Activated CD4-positive, alpha-beta T cell treated with anti-CD3 and anti-CD28 coated beads for 36 hours (primary cell): ENCODE data around the gene PRM3. TPM values are rescaled to one million over a fixed set of nuclear protein-coding genes. Genes with fewer than 3 reads are reported as not detected.

Experiments used
- ATAC-seq: fragments of 200-7000 bp; cut with Tn5 transposase; one replicate; pipeline ENCODE4 v1.10.0; 2021; ENCODE audit warnings: mild to moderate bottlenecking, moderate library complexity
- CTCF ChIA-PET: fragments of 350-600 bp; sonication (Branson Sonifier 250); formaldehyde crosslinking; loops from one replicate; lab custom pipeline; 2021; ENCODE audit warnings: antibody characterized with exemption; lab: Charles Lee
- POLR2A ChIA-PET: fragments of 350-600 bp; sonication (Branson Sonifier 250); formaldehyde crosslinking; loops from one replicate; lab custom pipeline; 2021; ENCODE audit warnings: antibody characterized with exemption, inconsistent platforms; lab: Charles Lee
- DNase-seq: peaks from one replicate; pipeline ENCODE4 v3.0.0-alpha.2; 2020
- H3K27ac Mint-ChIP-seq: one replicate; pipeline ENCODE4 v1.8.0; 2021; ENCODE audit warnings: mixed read lengths
- H3K27me3 Mint-ChIP-seq: one replicate; pipeline ENCODE4 v1.8.0; 2021; ENCODE audit warnings: mixed read lengths
- H3K36me3 Mint-ChIP-seq: one replicate; pipeline ENCODE4 v1.8.0; 2021; ENCODE audit warnings: low read depth, mixed read lengths
- H3K4me1 Mint-ChIP-seq: one replicate; pipeline ENCODE4 v1.8.0; 2021; ENCODE audit warnings: mixed read lengths
- H3K4me3 Mint-ChIP-seq: one replicate; pipeline ENCODE4 v1.8.0; 2021; ENCODE audit warnings: mild to moderate bottlenecking, moderate library complexity, mixed read lengths
- H3K9me3 Mint-ChIP-seq: one replicate; pipeline ENCODE4 v1.8.0; 2021; ENCODE audit warnings: low read depth, mixed read lengths
- intact Hi-C, 2 experiments: fragments of 100-400 bp; cut with DNase I in 1 of 2; cut with micrococcal nuclease in 1 of 2; formaldehyde crosslinking; loops; one replicate each; pipeline versions ENCODE4 v1.14.2 to v1.15.1; 2022 to 2024; cut with DNase I, micrococcal nuclease
- total RNA-seq, 2 experiments: library from RNA; stranded (reverse); gene quantifications; one replicate each; pipeline ENCODE4 v1.2.3, GENCODE V29; 2021

Gene PRM3
- total RNA-seq, 2 experiments from 2014 or later: not detected

DNA sequence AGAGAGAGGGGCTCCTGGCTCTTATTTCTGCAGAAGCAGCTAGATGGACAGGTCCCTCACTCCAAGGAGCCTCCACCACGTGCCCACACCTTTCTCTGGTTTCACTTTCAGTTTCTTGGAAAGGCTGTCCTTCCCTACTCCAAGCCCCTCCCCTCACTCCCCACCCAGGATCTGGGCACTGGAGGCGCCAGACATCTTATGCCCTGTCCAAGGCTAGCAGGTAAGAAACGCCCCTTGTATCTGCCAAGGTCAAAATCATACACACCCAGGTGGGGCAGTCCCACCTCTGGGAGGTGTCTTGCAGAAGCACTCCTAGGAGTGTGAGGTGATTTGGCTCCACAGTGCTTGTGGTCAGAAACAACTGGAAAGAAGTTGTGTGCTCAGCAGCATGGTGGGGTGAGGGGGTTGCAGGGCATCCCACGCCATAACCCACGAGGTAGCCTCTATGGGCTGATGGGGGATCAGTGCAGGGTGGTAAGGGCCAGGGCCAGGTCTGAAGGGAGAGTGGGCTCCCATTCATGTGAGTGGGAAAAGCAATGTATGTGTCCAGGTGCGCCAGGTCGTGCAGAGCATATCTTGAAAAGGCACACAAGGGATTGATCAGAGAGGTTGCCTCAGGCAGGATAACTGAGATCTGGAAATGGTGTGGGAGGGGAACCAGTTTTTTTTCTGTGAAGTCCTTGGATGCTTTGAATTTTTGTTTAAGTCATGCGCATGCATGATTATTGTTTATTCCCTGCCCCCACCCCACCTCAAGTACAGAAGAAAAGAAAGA lies 39.5 kb upstream of the PRM3 start:
- Mint-ChIP-seq H3K4me1 (peaks cover 38% of the 10 kb centered on the region), H3K9me3 (no peaks in the 10 kb centered on the region), H3K27ac (peak overlapping the region; percentile 43), H3K4me3 (no peak overlapping the region), H3K36me3 (no peaks in the 10 kb centered on the region), H3K27me3 (no peaks in the 10 kb centered on the region)
- peak; percentile 24 for ATAC-seq
- ChIA-PET POLR2A (interaction anchor here (0.6 kb wide), 1 partner anchor 14 kb away, joined by 3 read pairs; no protein-coding TSS in a partner anchor), CTCF (interaction anchor here (1.3 kb wide), 1 partner anchor 12 kb away, joined by 4 read pairs; no protein-coding TSS in a partner anchor)
- DNase-seq: peak; percentile 47
- intact Hi-C loops: loop anchor here in 1 of 2 experiments (2.0 to 5.0 kb wide), 3 partner anchors 14 to 51 kb away; no protein-coding TSS in a partner anchor

- POLR2A ChIA-PET: interaction anchor here (1.0 kb wide), 2 partner anchors 9 to 56 kb away, joined by 3 to 4 read pairs; partner anchors contain the start of gene SOCS1
- ATAC-seq: no peak
- peaks cover 38% of the 10 kb centered on the region for H3K4me1 Mint-ChIP-seq
These were observed 37.6 kb upstream of the PRM3 start for GRCh38 chr16:11310997-11311561.

GRCh38 chr16:11310634-11310977 lies 37.2 kb upstream of the PRM3 start:
- ATAC-seq: no peak
- DNase-seq: no peak
- intact Hi-C loops: loop anchor here (2.0 to 5.0 kb wide), 3 partner anchors 47 to 58 kb away; no protein-coding TSS in a partner anchor
- H3K27me3 Mint-ChIP-seq: no peaks in the 10 kb centered on the region
- ChIA-PET CTCF (interaction anchor here (1.1 kb wide), 1 partner anchor 12 kb away, joined by 3 read pairs; no protein-coding TSS in a partner anchor), POLR2A (interaction anchor here (1.0 kb wide), 1 partner anchor 55 kb away, joined by 4 read pairs; the partner anchor contains the start of gene SOCS1)
- peaks cover 38% of the 10 kb centered on the region for H3K4me1 Mint-ChIP-seq
- no peak overlapping the region for H3K4me3 Mint-ChIP-seq
- no peaks in the 10 kb centered on the region for H3K36me3 Mint-ChIP-seq
- H3K9me3 Mint-ChIP-seq: no peaks in the 10 kb centered on the region
- peak overlapping the region; percentile 65 for H3K27ac Mint-ChIP-seq

More at GRCh38 chr16:11310997-11311561, 37.6 kb upstream of the PRM3 start:
- Mint-ChIP-seq H3K4me3 (no peak overlapping the region), H3K27ac (peak overlapping the region; percentile 65), H3K36me3 (no peaks in the 10 kb centered on the region), H3K27me3 (no peaks in the 10 kb centered on the region), H3K9me3 (no peaks in the 10 kb centered on the region)
- CTCF ChIA-PET: interaction anchor here (0.6 to 1.1 kb wide), 3 partner anchors 10 to 112 kb away, joined by 3 to 4 read pairs (median 3); no protein-coding TSS in a partner anchor
- peak; percentile 42 for DNase-seq
- intact Hi-C loops: loop anchor here (1.0 to 5.0 kb wide), 6 partner anchors 17 to 58 kb away; no protein-coding TSS in a partner anchor

- no peaks in the 10 kb centered on the region for H3K27me3 Mint-ChIP-seq
- peaks cover 38% of the 10 kb centered on the region for H3K4me1 Mint-ChIP-seq
- H3K4me3 Mint-ChIP-seq: no peak overlapping the region
- peak overlapping the region; percentile 33 for H3K27ac Mint-ChIP-seq
- intact Hi-C loops: loop anchor here (2.0 to 5.0 kb wide), 3 partner anchors 47 to 57 kb away; no protein-coding TSS in a partner anchor
- ChIA-PET POLR2A (no interaction called here), CTCF (interaction anchor here (1.1 kb wide), 1 partner anchor 11 kb away, joined by 3 read pairs; no protein-coding TSS in a partner anchor)
- DNase-seq (no peak), ATAC-seq (no peak)
- H3K36me3 Mint-ChIP-seq: no peaks in the 10 kb centered on the region
- no peaks in the 10 kb centered on the region for H3K9me3 Mint-ChIP-seq
These were observed 36.6 kb upstream of the PRM3 start for GRCh38 chr16:11309895-11310633.

- POLR2A ChIA-PET: no interaction called here
These were observed 35.3 kb upstream of the PRM3 start for GRCh38 chr16:11308493-11309283.

GRCh38 chr16:11307639-11308492 lies 34.4 kb upstream of the PRM3 start:
- ATAC-seq: no peak
- POLR2A ChIA-PET: interaction anchor here (0.6 kb wide), 1 partner anchor 344 kb away, joined by 3 read pairs; no protein-coding TSS in a partner anchor

More at GRCh38 chr16:11308493-11309283, 35.3 kb upstream of the PRM3 start:
- CTCF ChIA-PET: interaction anchor here (0.6 kb wide), 1 partner anchor 570 kb away, joined by 3 read pairs; no protein-coding TSS in a partner anchor
- H3K4me3 Mint-ChIP-seq: no peak overlapping the region
- peaks cover 35% of the 10 kb centered on the region for H3K4me1 Mint-ChIP-seq
- DNase-seq (no peak), ATAC-seq (no peak)
- no peaks in the 10 kb centered on the region for H3K27me3 Mint-ChIP-seq
- intact Hi-C loops: no loop called here
- H3K9me3 Mint-ChIP-seq: no peaks in the 10 kb centered on the region
- H3K36me3 Mint-ChIP-seq: no peaks in the 10 kb centered on the region
- no peak overlapping the region for H3K27ac Mint-ChIP-seq

GRCh38 chr16:11306997-11307638 lies 33.7 kb upstream of the PRM3 start:
- intact Hi-C loops: no loop called here
- peaks cover 20% of the 10 kb centered on the region for H3K4me1 Mint-ChIP-seq
- H3K9me3 Mint-ChIP-seq: no peaks in the 10 kb centered on the region
- H3K27me3 Mint-ChIP-seq: no peaks in the 10 kb centered on the region
- ChIA-PET CTCF (no interaction called here), POLR2A (interaction anchor here (0.6 kb wide), 1 partner anchor 343 kb away, joined by 3 read pairs; no protein-coding TSS in a partner anchor)
- no peak overlapping the region for H3K4me3 Mint-ChIP-seq
- peak; percentile 37 for ATAC-seq
- no peak overlapping the region for H3K27ac Mint-ChIP-seq
- no peaks in the 10 kb centered on the region for H3K36me3 Mint-ChIP-seq
- DNase-seq: peak; percentile 27

More at GRCh38 chr16:11307639-11308492, 34.4 kb upstream of the PRM3 start:
- DNase-seq: no peak
- no peak overlapping the region for H3K4me3 Mint-ChIP-seq
- peaks cover 27% of the 10 kb centered on the region for H3K4me1 Mint-ChIP-seq
- intact Hi-C loops: no loop called here
- CTCF ChIA-PET: interaction anchor here (0.6 kb wide), 1 partner anchor 569 kb away, joined by 3 read pairs; no protein-coding TSS in a partner anchor
- no peak overlapping the region for H3K27ac Mint-ChIP-seq
- H3K36me3 Mint-ChIP-seq: no peaks in the 10 kb centered on the region
- H3K27me3 Mint-ChIP-seq: no peaks in the 10 kb centered on the region
- H3K9me3 Mint-ChIP-seq: no peaks in the 10 kb centered on the region

GRCh38 chr16:11306381-11306780 lies 33.0 kb upstream of the PRM3 start:
- ATAC-seq (no peak), DNase-seq (no peak)
- POLR2A ChIA-PET: no interaction called here
- Mint-ChIP-seq H3K36me3 (no peaks in the 10 kb centered on the region), H3K9me3 (no peaks in the 10 kb centered on the region), H3K4me3 (no peak overlapping the region), H3K4me1 (peaks cover 14% of the 10 kb centered on the region), H3K27ac (no peak overlapping the region), H3K27me3 (no peaks in the 10 kb centered on the region)
- intact Hi-C loops: no loop called here
- CTCF ChIA-PET: no interaction called here

- DNase-seq: no peak
- Mint-ChIP-seq H3K27ac (no peak overlapping the region), H3K36me3 (no peaks in the 10 kb centered on the region), H3K9me3 (no peaks in the 10 kb centered on the region), H3K4me3 (no peak overlapping the region), H3K27me3 (no peaks in the 10 kb centered on the region), H3K4me1 (peaks cover 6% of the 10 kb centered on the region)
- intact Hi-C loops: no loop called here
- no peak for ATAC-seq
- ChIA-PET POLR2A (no interaction called here), CTCF (interaction anchor here (1.1 kb wide), 1 partner anchor 12 kb away, joined by 3 read pairs; no protein-coding TSS in a partner anchor)
These were observed 30.1 kb upstream of the PRM3 start for GRCh38 chr16:11303405-11304138.
